Activated CD4-positive, CD25-positive, alpha-beta regulatory T cell (primary cell): ENCODE measurements around the gene GPSM3.
A peak's percentile ranks its signal among the peaks of the same experiment; 100 is the strongest.

Source experiments
- DNase-seq, 4 experiments: peaks; one replicate each; lab custom pipeline; 2025; lab: John Stamatoyannopoulos, UW

GPSM3 gene

GRCh38 chr6:32173051-32173727 is 19.3 kb downstream of the GPSM3 start:
- no peak for DNase-seq

GRCh38 chr6:32171234-32171633 is 21.2 kb downstream of the GPSM3 start:
- no peak for DNase-seq

- DNase-seq = no peak
Observed at GRCh38 chr6:32170294-32170693, 22.1 kb downstream of the GPSM3 start.

GRCh38 chr6:32168807-32169591 is 23.4 kb downstream of the GPSM3 start:
- DNase-seq = no peak

GRCh38 chr6:32168350-32168749 is 24.1 kb downstream of the GPSM3 start:
- DNase-seq = no peak

GRCh38 chr6:32167761-32168262 is 24.6 kb downstream of the GPSM3 start:
- no peak for DNase-seq

- no peak for DNase-seq
Observed at GRCh38 chr6:32167154-32167760, 25.2 kb downstream of the GPSM3 start.

- DNase-seq = no peak
Observed at GRCh38 chr6:32166411-32167061, 25.9 kb downstream of the GPSM3 start.

GRCh38 chr6:32164295-32164694 is 28.1 kb downstream of the GPSM3 start, which contains the start of gene EGFL8:
TSS of gene EGFL8 (plus strand) at chr6:32164595. CDS start at chr6:32166166, 1,571 bp downstream.
- no peak for DNase-seq

- no peak for DNase-seq
Observed at GRCh38 chr6:32163559-32164258, 28.7 kb downstream of the GPSM3 start.

- DNase-seq = no peak
Observed at GRCh38 chr6:32158052-32158451, 34.4 kb downstream of the GPSM3 start.

- no peak for DNase-seq
Observed at GRCh38 chr6:32156891-32157290, 35.6 kb downstream of the GPSM3 start.

GRCh38 chr6:32154514-32155161 is 37.8 kb downstream of the GPSM3 start:
- peak; percentile 13 to 38 (median 22) for DNase-seq

- DNase-seq = peak; percentile 27 to 56 (median 36)
Observed at GRCh38 chr6:32153564-32154513, 38.6 kb downstream of the GPSM3 start, which contains the start of gene PPT2. TSS of gene PPT2 (plus strand) at chr6:32154141. CDS start at chr6:32154595, 454 bp downstream.

GRCh38 chr6:32152769-32153563 is 39.5 kb downstream of the GPSM3 start:
- no peak for DNase-seq

GRCh38 chr6:32151863-32152768 is 40.3 kb downstream of the GPSM3 start, which contains the start of gene PRRT1:
TSS of gene PRRT1 (minus strand) at chr6:32151939. CDS start at chr6:32151827, 112 bp downstream.
- DNase-seq = no peak

- DNase-seq = no peak
Observed at GRCh38 chr6:32151181-32151862, 41.1 kb downstream of the GPSM3 start.
